HK-2 (cell line): Measurements from ENCODE around the gene TMEM254.
"Not testable (repeated sequence)": the region's sequence is repeated elsewhere in the genome, so short reads cannot be mapped to it uniquely, and the experiment has no call there.

ENCODE experiments used
- DNase-seq: peaks from one replicate; pipeline ENCODE4 v3.0.0-alpha.2; 2018; ENCODE audit not compliant: unreplicated experiment

TMEM254 gene

GRCh38 chr10:80077869-80078447 lies 507 bp upstream of the TMEM254 start:
- no peak for DNase-seq

- no peak for DNase-seq
These were observed 851 bp downstream of the TMEM254 start for GRCh38 chr10:80079312-80079719.

GRCh38 chr10:80081026-80081425 lies 2.6 kb downstream of the TMEM254 start:
- no peak for DNase-seq

- DNase-seq = no peak
These were observed 3.6 kb downstream of the TMEM254 start for GRCh38 chr10:80081801-80082750.

- no peak for DNase-seq
These were observed 11.7 kb downstream of the TMEM254 start for GRCh38 chr10:80090121-80090520.

GRCh38 chr10:80094231-80094630 lies 15.8 kb downstream of the TMEM254 start:
- no peak for DNase-seq

- DNase-seq = not testable (repeated sequence)
These were observed 19.8 kb downstream of the TMEM254 start for GRCh38 chr10:80098272-80098671.

GRCh38 chr10:80099295-80099694 lies 20.8 kb downstream of the TMEM254 start:
- DNase-seq = not testable (repeated sequence)

GRCh38 chr10:80100116-80100515 lies 21.7 kb downstream of the TMEM254 start:
- no peak for DNase-seq

- no peak for DNase-seq
These were observed 22.6 kb downstream of the TMEM254 start for GRCh38 chr10:80100861-80101695.

- DNase-seq = no peak
These were observed 25.8 kb downstream of the TMEM254 start for GRCh38 chr10:80104066-80104926.

GRCh38 chr10:80108576-80109239 lies 30.2 kb downstream of the TMEM254 start:
- no peak for DNase-seq

GRCh38 chr10:80110986-80111385 lies 32.5 kb downstream of the TMEM254 start:
- no peak for DNase-seq

- DNase-seq = no peak
These were observed 40.2 kb downstream of the TMEM254 start for GRCh38 chr10:80118669-80119068.

- DNase-seq = no peak
These were observed 43.7 kb downstream of the TMEM254 start for GRCh38 chr10:80122110-80122710.

- DNase-seq = no peak
These were observed 44.3 kb downstream of the TMEM254 start for GRCh38 chr10:80122746-80123145.

- no peak for DNase-seq
These were observed 48.4 kb downstream of the TMEM254 start for GRCh38 chr10:80126876-80127275.

GRCh38 chr10:80131499-80131901 lies 53.0 kb downstream of the TMEM254 start:
- no peak for DNase-seq

- DNase-seq = no peak
These were observed 54.1 kb downstream of the TMEM254 start, which contains the start of gene PLAC9 for GRCh38 chr10:80132299-80133139. PLAC9 (plus strand) TSS chr10:80132730; CDS start chr10:80132763, 33 bp downstream.
